GM12891 (cell line): ENCODE data around the gene TCERG1L.

Experiments used
- DNase-seq: peaks from one replicate; pipeline ENCODE4 v3.0.0; 2011; ENCODE audit warnings: low spot score; ENCODE audit not compliant: insufficient read length
- FAIRE-seq: peaks from 2 replicates; lab custom pipeline; 2011; peaks lifted over from hg19 to GRCh38; lab: Jason Lieb, UNC
- PAX5 ChIP-seq: IDR thresholded peaks from 2 replicates; pipeline ENCODE4 v1.6.1; 2011; ENCODE audit warnings: low read length, moderate library complexity, mild to moderate bottlenecking; ENCODE audit not compliant: insufficient read depth, severe bottlenecking
- POLR2A ChIP-seq: IDR thresholded peaks from 2 replicates; pipeline ENCODE4 v1.6.1; 2011; ENCODE audit warnings: low read depth, low read length, control low read depth
- POLR2AphosphoS5 ChIP-seq: IDR thresholded peaks from 2 replicates; pipeline ENCODE4 v1.6.1; 2011; ENCODE audit warnings: low read depth, low read length, control low read depth
- POU2F2 ChIP-seq: IDR thresholded peaks from 2 replicates; pipeline ENCODE4 v1.6.1; 2011; ENCODE audit warnings: low read depth, mild to moderate bottlenecking, control low read depth, low read length, moderate library complexity
- SPI1 ChIP-seq: IDR thresholded peaks from 2 replicates; pipeline ENCODE4 v1.6.1; 2011; ENCODE audit warnings: low read depth, low read length, control low read depth
- TAF1 ChIP-seq: IDR thresholded peaks from 2 replicates; pipeline ENCODE4 v1.6.1; 2011; ENCODE audit warnings: low read depth, low read length, control low read depth

The TCERG1L gene

DNA sequence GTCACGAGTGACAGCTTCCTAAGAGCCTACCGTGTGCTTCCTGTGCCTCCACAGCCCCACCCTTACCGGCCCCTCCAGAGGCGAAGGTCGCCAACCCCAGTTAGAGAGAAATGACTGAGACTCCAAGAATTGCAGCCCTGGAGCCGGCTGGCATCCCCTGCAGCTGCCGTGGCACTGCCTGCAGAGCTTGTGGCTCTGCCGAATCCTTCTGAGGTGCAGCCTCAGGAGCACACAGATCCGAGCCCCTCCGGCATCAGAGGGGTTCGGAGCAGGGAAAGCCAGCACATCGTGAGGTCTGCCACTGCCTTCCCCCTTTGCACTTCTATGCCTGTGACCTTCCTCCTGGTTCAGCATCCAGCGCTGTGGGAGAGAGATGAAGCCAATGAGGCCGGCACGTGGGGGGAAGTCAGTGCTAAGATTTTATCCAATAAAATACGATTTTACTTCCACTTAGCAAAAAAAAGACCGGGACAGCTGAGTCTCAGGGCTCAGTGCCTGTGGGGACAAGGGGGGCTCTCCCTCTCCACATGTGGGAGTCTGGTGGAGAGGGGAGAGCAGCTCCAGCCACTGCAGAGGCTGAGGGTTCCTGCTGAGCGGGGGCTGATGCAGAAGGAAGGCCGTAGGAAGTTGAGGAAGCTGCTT lies 80.1 kb downstream of the TCERG1L start:
- DNase-seq (no peak), FAIRE-seq (no peak)
- TF ChIP-seq POU2F2 (no peak), PAX5 (no peak), POLR2A (no peak), TAF1 (no peak), SPI1 (no peak), POLR2AphosphoS5 (no peak)

- no peak for TF ChIP-seq PAX5
- no peak for TF ChIP-seq SPI1
- TF ChIP-seq POLR2AphosphoS5, result no peak
- TF ChIP-seq POU2F2, result no peak
- TF ChIP-seq TAF1, result no peak
- no peak for TF ChIP-seq POLR2A
- FAIRE-seq (no peak), DNase-seq (no peak)
Measured at GRCh38 chr10:131230641-131231322, 80.7 kb downstream of the TCERG1L start.

DNA sequence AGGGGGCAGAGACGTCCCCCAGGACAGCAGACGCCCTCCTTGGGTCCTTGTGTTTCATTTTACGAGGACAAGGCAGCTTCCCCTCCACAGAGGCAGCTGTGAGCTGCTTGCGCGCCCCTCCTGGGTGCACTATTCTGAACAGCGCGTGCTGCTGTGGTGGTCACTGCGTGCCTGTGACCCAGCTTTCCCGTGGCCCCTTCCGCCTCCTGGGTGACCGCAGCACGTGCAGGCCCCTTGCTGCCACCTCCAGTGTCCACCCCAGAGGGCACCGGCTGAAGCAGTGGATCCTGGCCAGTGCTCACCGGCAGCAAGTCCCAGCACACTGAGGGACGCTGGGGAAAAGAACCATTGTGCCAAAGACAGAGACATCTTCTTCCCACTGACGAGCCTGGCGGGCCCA lies 81.4 kb downstream of the TCERG1L start:
- TF ChIP-seq SPI1 (no peak), TAF1 (no peak), POLR2AphosphoS5 (no peak), POLR2A (no peak), POU2F2 (no peak), PAX5 (no peak)
- FAIRE-seq, result no peak
- no peak for DNase-seq

DNA sequence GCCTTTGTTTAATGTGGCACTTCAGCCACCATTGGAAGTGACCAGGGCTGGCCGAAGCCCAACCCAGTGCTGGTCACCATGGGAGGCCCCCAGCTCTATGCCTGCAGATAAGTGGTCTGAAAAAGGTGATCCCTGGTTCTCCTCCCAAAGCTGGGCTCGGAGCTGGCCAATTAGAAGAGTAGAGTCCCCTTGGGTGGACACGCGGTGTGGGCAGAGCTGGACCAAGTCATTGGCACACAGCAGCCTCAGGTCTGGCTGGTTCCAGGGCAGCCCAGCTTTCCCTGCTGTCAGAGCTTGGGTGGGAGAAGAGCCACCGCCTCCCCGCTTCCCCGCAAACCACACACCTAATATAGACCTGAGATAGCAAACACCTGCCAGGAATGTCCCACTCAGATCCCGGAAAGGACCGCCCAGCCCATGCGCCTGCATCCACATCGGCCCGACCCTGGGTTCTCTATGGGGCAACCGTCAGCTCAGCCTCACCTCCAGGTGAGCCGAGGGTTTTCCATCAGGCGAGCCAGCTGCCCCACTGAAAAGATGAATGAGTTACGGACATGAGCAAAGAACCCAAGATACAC lies 84.3 kb downstream of the TCERG1L start:
- TF ChIP-seq SPI1 (no peak), POU2F2 (no peak), TAF1 (no peak), POLR2AphosphoS5 (no peak), PAX5 (no peak), POLR2A (no peak)
- DNase-seq (no peak), FAIRE-seq (no peak)

GRCh38 chr10:131226446-131227162 lies 84.9 kb downstream of the TCERG1L start:
- FAIRE-seq, result no peak
- TF ChIP-seq TAF1, result no peak
- TF ChIP-seq POU2F2, result no peak
- TF ChIP-seq POLR2AphosphoS5, result no peak
- TF ChIP-seq SPI1, result no peak
- TF ChIP-seq PAX5, result no peak
- TF ChIP-seq POLR2A, result no peak

GRCh38 chr10:131224106-131224505 lies 87.4 kb downstream of the TCERG1L start:
- TF ChIP-seq POU2F2 (no peak), PAX5 (no peak), POLR2AphosphoS5 (no peak), POLR2A (no peak), SPI1 (no peak), TAF1 (no peak)
- DNase-seq, result no peak
- no peak for FAIRE-seq

More at GRCh38 chr10:131226446-131227162, 84.9 kb downstream of the TCERG1L start:
- no peak for DNase-seq

DNA sequence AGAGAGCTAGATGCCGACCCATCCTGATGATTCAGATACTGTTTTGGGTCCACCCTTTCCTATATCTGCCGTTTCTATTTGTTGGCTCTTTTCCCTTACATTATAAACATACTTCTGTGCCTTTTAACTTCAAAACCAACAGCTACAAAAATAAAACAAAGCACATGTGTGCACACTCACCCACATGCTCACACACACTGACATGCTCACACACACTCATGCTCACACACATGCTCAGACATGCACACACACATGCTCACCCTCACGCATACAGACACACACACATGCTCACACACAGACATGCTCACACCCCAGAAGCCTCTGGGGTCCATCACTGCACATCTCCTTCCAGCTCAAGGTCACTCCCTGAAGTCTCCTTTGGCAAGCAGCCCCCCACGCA lies 88.1 kb downstream of the TCERG1L start:
- FAIRE-seq, result no peak
- no peak for DNase-seq
- TF ChIP-seq POLR2A, result no peak
- no peak for TF ChIP-seq POU2F2
- no peak for TF ChIP-seq PAX5
- TF ChIP-seq TAF1, result no peak
- TF ChIP-seq SPI1, result no peak
- TF ChIP-seq POLR2AphosphoS5, result no peak

DNA sequence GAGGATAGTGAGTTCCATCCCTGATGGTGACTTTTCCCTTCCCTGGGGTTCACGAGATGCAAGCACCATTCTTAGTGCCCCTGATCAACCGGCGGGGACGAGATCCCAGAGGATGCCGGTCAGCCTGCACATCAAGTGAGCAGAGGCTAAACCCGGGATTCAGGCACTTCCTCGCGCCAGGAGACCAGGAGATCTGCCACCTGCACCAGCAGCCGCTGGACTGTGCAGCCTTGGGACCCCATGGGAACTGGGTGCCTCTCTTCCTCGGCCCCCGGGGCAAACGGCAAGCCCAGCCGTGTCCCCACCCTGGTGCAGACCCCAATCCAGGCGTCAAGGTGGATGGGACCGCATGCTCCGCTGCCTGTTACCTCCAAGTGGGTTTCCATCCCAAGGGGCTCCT lies 88.5 kb downstream of the TCERG1L start:
- TF ChIP-seq POU2F2 (no peak), TAF1 (no peak), SPI1 (no peak), POLR2AphosphoS5 (no peak), PAX5 (no peak), POLR2A (no peak)
- FAIRE-seq, result no peak

GRCh38 chr10:131221632-131222277 lies 89.8 kb downstream of the TCERG1L start:
- FAIRE-seq, result no peak
- no peak for DNase-seq
- no peak for TF ChIP-seq POLR2AphosphoS5
- no peak for TF ChIP-seq TAF1
- no peak for TF ChIP-seq PAX5
- TF ChIP-seq POLR2A, result no peak
- TF ChIP-seq SPI1, result no peak
- TF ChIP-seq POU2F2, result no peak

More for the DNA sequence above, 88.5 kb downstream of the TCERG1L start:
- no peak for DNase-seq
